22Rv1 (cell line): Measurements from ENCODE around the gene FGR.

Experiments used
- ZFX ChIP-seq: fragments of 450-650 bp; IDR thresholded peaks from 2 replicates; pipeline ENCODE4 v1.6.1; 2017; ENCODE audit warnings: antibody characterized with exemption, borderline replicate concordance
- TF ChIP-seq, protein P1 (sequence below): fragments of 450-650 bp; IDR thresholded peaks from 2 replicates; pipeline ENCODE4 v1.5.1; 2017; ENCODE audit warnings: mild to moderate bottlenecking

DNA sequence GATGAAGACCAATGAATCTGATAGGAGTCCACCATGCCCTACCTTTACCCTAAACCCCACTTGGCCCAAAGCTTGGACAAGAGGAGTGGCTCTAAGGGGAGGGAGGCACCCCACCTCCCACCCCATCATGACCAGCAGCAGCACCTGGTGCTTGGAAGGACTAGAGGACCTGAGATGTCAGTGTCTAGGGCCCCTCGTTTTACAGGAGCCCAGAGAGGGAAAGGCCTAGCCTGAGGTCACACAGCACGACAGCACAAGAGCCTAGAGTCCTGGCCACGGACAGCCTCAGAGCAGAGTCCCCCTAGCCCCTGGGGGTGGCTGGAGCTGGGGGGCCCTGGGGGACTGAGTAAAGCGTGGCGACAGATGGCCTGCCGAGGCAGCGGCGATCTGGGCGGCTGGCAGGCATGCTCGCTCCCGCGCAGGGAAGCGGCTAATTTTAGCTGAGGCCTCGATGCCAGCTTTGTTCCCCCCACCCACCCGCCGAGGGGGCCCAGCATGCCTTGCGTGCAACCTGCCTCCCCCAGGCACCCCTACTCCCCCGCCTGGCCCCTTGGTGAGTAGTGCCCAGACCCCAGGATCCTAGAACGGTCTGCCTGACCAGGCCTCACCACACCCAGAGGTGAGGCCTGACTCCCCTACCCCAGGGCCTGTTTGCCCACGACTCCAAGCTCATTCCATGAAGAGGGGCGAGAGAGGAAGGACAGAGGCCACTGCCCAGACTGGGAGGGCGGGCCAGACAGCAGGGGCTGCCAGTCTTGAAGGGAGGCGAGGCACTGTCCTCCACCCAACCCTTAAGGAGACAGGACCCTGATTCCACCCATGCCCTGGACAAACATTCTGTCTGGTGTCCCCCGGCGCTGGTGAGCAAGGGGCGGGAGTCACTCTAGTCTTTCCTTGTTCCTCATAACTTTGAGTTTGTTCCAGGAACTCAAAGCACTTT lies 70.0 kb downstream of the FGR start:
- TF ChIP-seq, protein P1, sequence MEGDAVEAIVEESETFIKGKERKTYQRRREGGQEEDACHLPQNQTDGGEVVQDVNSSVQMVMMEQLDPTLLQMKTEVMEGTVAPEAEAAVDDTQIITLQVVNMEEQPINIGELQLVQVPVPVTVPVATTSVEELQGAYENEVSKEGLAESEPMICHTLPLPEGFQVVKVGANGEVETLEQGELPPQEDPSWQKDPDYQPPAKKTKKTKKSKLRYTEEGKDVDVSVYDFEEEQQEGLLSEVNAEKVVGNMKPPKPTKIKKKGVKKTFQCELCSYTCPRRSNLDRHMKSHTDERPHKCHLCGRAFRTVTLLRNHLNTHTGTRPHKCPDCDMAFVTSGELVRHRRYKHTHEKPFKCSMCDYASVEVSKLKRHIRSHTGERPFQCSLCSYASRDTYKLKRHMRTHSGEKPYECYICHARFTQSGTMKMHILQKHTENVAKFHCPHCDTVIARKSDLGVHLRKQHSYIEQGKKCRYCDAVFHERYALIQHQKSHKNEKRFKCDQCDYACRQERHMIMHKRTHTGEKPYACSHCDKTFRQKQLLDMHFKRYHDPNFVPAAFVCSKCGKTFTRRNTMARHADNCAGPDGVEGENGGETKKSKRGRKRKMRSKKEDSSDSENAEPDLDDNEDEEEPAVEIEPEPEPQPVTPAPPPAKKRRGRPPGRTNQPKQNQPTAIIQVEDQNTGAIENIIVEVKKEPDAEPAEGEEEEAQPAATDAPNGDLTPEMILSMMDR, result no peak
- no peak for TF ChIP-seq ZFX
